ENCODE results near the gene ZCCHC7.
"Not testable (repeated sequence)": the region's sequence is repeated elsewhere in the genome, so short reads cannot be mapped to it uniquely, and the experiment has no call there.

The ZCCHC7 gene

GRCh38 chr9:37301042-37301853 is 180.9 kb downstream of the ZCCHC7 start:
- no peak for DNase-seq

- DNase-seq, result no peak
Measured at GRCh38 chr9:37301854-37302172, 181.4 kb downstream of the ZCCHC7 start.

- DNase-seq, result no peak
Measured at GRCh38 chr9:37302277-37302676, 181.9 kb downstream of the ZCCHC7 start.

GRCh38 chr9:37303272-37303671 is 182.9 kb downstream of the ZCCHC7 start:
- not testable (repeated sequence) for DNase-seq

GRCh38 chr9:37309136-37309535 is 188.8 kb downstream of the ZCCHC7 start:
- DNase-seq, result no peak

GRCh38 chr9:37311938-37312708 is 191.7 kb downstream of the ZCCHC7 start:
- no peak for DNase-seq

GRCh38 chr9:37324261-37324683 is 203.9 kb downstream of the ZCCHC7 start:
- DNase-seq, result no peak

- DNase-seq, result no peak
Measured at GRCh38 chr9:37324691-37325490, 204.5 kb downstream of the ZCCHC7 start.

- DNase-seq, result no peak
Measured at GRCh38 chr9:37325778-37326177, 205.4 kb downstream of the ZCCHC7 start.

GRCh38 chr9:37327553-37327952 is 207.2 kb downstream of the ZCCHC7 start:
- no peak for DNase-seq

GRCh38 chr9:37328556-37329227 is 208.3 kb downstream of the ZCCHC7 start:
- DNase-seq, result no peak

- no peak for DNase-seq
Measured at GRCh38 chr9:37329576-37329975, 209.2 kb downstream of the ZCCHC7 start.

GRCh38 chr9:37331871-37332270 is 211.5 kb downstream of the ZCCHC7 start:
- DNase-seq, result no peak

GRCh38 chr9:37332578-37332977 is 212.2 kb downstream of the ZCCHC7 start:
- no peak for DNase-seq

- no peak for DNase-seq
Measured at GRCh38 chr9:37333288-37333687, 212.9 kb downstream of the ZCCHC7 start.

- no peak for DNase-seq
Measured at GRCh38 chr9:37335238-37335637, 214.9 kb downstream of the ZCCHC7 start.

GRCh38 chr9:37336150-37336549 is 215.8 kb downstream of the ZCCHC7 start:
- no peak for DNase-seq

GRCh38 chr9:37337301-37337890 is 217.0 kb downstream of the ZCCHC7 start:
- DNase-seq, result no peak

- no peak for DNase-seq
Measured at GRCh38 chr9:37338218-37338617, 217.8 kb downstream of the ZCCHC7 start.

- no peak for DNase-seq
Measured at GRCh38 chr9:37339923-37340322, 219.5 kb downstream of the ZCCHC7 start.

GRCh38 chr9:37340961-37341360 is 220.6 kb downstream of the ZCCHC7 start:
- DNase-seq, result no peak

GRCh38 chr9:37341704-37342103 is 221.3 kb downstream of the ZCCHC7 start:
- no peak for DNase-seq
